HG03066 (cell line): ENCODE measurements around the gene TRRAP.

Source experiments
- ATAC-seq: cut with Tn5 transposase; IDR thresholded peaks from one replicate; pipeline ENCODE4 v1.9.1; 2021; ENCODE audit warnings: low read depth; ENCODE audit not compliant: unreplicated experiment

The TRRAP gene

DNA sequence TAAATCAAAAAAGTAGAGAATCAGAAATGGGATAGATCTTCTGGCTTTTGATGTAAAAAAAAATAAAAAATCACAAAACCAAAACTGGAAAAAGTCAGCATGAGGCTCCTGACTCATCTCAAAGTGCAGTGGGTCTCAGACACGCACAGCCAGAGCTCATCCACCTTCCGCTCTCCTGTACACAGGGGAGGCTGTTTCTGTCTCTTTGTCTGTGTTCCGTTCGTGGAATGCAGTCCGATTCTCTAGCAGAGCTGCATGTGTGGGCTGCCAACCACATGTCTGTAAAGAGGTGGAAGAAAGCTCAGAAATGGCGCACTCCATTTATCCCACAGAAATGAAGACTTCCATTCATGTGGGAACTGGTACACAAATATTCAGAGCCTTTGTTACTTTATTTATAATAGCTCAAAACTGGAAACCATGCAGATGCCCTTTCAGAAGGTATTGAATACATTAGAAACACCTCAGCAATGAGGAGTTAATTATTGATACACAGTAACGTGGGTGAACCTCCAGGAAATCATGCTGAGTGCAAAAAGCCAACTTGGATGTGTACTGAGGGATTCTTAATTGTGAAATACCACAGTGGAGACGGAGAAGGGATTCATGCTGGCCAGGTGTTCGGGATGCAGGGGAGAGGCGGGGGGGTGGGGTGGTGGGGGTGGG is 123.3 kb downstream of the TRRAP start:
- ATAC-seq, result no peak

GRCh38 chr7:99002148-99002826 is 124.0 kb downstream of the TRRAP start:
- no peak for ATAC-seq

- ATAC-seq, result no peak
Observed at GRCh38 chr7:99002827-99003212, 124.5 kb downstream of the TRRAP start.

GRCh38 chr7:99003419-99003818 is 125.1 kb downstream of the TRRAP start:
- no peak for ATAC-seq

GRCh38 chr7:99004216-99004615 is 125.9 kb downstream of the TRRAP start:
- ATAC-seq, result no peak

DNA sequence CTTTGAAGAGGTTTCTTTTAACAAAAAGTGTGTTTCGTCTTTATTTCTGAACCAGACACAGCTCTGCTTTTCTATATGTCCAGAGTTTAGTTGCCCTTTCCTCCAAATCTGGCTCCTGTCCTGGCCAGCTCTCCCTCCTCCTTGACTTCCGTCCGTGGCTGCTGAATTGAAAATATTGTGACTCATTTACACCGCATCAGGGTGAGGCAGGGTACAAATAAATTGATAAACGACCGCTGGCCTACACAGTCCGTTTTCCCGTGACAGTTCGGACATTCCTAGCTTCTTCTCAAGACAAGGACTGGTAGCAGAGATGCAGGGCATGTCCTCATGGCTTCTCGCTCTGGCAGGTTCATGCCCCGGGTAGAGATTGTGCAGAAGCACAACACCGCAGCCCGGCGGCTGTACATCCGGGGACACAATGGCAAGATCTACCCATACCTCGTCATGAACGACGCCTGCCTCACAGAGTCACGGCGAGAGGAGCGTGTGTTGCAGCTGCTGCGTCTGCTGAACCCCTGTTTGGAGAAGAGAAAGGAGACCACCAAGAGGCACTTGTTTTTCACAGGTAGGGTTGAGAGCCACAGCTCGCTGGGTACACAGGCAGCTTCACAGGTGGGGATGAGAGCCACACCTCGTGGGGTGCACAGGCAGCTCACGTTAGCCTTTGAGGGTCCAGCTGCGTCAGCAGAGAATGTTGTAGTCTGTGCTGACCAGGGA is 126.6 kb downstream of the TRRAP start:
- ATAC-seq, result no peak

- no peak for ATAC-seq
Observed at GRCh38 chr7:99005776-99006175, 127.4 kb downstream of the TRRAP start.

GRCh38 chr7:99006739-99007424 is 128.6 kb downstream of the TRRAP start:
- ATAC-seq, result no peak

DNA sequence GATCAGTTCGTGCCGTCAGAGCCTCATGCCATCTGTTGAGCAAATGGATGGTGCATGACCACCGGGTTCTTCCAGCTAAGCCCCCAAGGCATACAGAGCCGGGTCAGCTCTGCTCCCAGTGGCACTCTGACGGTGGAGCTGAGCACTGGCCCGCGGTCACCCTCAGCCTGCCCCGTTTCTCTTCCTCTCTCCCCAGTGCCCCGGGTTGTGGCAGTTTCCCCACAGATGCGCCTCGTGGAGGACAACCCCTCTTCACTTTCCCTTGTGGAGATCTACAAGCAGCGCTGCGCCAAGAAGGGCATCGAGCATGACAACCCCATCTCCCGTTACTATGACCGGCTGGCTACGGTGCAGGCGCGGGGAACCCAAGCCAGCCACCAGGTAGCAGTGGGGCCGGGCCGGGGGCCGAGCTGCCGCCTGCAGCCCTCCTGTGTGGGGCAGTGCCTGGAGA is 129.9 kb downstream of the TRRAP start:
- no peak for ATAC-seq

DNA sequence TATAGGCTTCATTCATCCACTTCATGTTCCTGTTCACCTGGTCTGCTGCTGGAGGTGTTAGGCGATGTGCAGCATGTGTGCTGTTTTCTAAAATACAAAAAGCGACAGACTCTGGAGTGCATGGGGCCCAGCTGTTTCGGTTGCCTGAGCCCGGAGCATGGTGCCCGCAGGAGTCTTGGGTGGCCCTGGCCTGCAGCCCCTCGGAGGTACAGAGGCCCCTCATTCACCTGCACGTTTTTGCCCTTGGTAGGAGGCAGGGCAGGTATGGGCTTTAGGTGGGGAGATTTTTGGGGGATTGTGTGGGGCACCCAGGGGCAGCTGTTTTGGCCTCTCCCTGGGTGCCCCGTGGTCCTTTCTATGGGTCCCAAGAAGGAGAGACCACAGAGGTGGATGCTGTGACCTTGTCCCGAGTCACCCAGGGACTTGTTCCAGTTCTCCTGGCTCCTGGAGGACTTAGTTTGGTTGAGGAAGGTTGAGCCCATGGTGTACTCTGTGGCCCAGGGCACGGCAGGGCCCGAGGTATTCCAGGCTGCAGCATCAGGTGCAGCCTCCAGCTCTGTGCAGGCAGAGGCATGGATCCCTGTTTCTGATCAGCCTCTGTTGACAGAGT is 130.7 kb downstream of the TRRAP start:
- ATAC-seq, result no peak

- no peak for ATAC-seq
Observed at GRCh38 chr7:99010281-99010680, 131.9 kb downstream of the TRRAP start.

- no peak for ATAC-seq
Observed at GRCh38 chr7:99011341-99011705, 133.0 kb downstream of the TRRAP start.

DNA sequence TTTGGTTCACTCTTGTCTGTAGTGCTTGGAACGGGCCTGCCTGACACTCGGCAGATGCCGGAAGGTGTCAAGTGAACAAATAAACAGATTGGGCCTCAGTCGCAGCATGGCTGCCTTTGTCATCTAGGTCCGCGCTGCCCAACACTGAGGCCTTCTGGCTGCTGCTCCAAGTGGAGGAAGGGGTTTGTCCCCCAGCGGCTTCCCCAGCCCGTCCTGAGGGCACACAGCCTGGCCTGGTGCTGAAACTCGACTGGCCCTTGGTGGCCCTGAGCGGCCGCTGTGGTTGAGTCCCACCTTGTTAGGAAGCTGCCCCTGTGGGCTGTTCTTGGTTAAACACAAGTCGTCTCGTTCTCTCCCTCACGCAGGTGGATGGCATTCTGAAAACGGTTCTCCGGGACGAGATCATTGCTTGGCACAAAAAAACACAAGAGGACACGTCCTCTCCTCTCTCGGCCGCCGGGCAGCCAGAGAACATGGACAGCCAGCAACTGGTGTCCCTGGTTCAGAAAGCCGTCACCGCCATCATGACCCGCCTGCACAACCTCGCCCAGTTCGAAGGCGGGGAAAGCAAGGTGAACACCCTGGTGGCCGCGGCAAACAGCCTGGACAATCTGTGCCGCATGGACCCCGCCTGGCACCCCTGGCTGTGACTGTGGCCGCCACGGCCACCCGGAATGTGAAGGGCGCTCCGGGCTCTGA is 133.5 kb downstream of the TRRAP start:
- ATAC-seq, result no peak

GRCh38 chr7:99012722-99013121 is 134.4 kb downstream of the TRRAP start:
- no peak for ATAC-seq

GRCh38 chr7:99013266-99014112 is 135.2 kb downstream of the TRRAP start:
- no peak for ATAC-seq

DNA sequence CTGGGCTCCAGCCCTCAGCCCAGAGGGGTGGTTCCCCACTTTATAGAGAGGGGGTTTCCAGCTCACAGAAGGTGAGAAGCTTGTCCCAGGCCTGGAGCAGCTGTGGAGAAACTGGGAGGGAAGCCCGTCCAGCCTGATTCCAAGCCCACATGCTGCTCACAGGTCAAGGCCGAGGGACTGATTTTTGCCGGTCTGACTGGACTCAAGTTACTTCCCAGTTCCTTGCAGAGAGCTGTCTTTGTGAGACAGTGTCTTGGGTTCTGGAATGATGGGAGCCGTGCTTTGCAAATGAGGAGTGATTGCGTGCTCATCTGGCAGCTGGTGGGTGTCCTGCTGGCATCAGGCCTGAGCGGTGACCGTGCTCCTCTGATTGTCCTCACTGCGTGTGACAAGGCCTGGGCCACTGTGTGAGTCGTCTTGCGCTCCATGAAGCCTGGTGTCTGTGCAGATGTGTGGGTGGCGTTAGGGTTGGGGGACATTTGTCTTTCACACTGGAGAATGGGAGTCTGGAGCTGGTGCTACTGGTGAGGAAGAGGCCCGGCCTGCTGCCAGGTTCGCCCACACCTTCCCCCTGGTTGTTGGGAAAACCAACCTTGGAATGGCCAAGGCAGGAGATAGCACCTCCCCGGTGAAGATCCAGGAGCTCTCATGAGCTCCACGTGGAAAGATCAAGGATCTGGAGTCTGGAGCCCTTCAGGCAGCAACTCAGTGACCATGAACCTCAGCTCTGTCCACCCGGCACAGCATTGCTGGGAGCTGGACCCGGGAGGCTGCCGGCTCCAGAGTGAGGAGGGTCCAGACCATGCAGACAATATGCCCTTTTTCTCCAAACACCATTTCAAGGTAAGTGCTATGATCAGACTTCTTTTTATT is 136.0 kb downstream of the TRRAP start:
- no peak for ATAC-seq

DNA sequence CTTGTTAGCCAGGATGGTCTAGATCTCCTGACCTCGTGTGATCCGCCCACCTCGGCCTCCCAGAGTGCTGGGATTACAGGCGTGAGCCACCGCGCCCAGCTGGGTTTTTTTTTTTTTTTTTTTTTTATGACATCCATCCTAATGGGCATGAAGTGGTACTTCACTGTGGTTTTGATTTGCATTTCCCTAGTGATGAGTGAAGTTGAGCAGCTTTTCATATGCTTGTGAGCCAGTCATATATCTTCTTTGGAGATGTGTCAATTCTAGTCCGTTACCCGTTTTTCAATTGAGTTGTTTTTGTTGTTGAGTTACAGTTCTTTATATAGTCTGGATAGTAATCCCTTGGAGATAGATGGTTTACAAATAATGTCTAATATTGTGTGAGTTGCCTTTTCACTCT is 137.9 kb downstream of the TRRAP start:
- no peak for ATAC-seq
